Measurements from ENCODE around the gene FOXO6.

The FOXO6 gene

GRCh38 chr1:41355356-41355755, 5.9 kb upstream of the FOXO6 start:
- no peak for DNase-seq (ENCODE audit: low read depth, low spot score)
- POLR2A ChIA-PET, result interaction anchor here (1.0 kb wide), 1 partner anchor 27 kb away, joined by 3 read pairs; no protein-coding TSS in a partner anchor
- H3K4me3 ChIP-seq (ENCODE audit: low read depth, low read length), result no peak overlapping the region
- no peak for TF ChIP-seq CTCF (IDR thresholded peaks at IDR 0.05; ENCODE audit: insufficient read depth, low read length, missing control alignments)
- CTCF ChIA-PET, result interaction anchor here (0.9 to 2.6 kb wide), 2 partner anchors 62 to 73 kb away, joined by 3 to 10 read pairs; no protein-coding TSS in a partner anchor

GRCh38 chr1:41355761-41356160, 5.5 kb upstream of the FOXO6 start:
- ChIA-PET POLR2A (interaction anchor here (1.0 kb wide), 1 partner anchor 26 kb away, joined by 3 read pairs; no protein-coding TSS in a partner anchor), CTCF (interaction anchor here (2.4 to 2.6 kb wide), 2 partner anchors 62 to 73 kb away, joined by 8 to 10 read pairs; no protein-coding TSS in a partner anchor)
- no peak for TF ChIP-seq CTCF (IDR thresholded peaks at IDR 0.05; ENCODE audit: insufficient read depth, low read length, missing control alignments)
- H3K4me3 ChIP-seq (ENCODE audit: low read depth, low read length), result no peak overlapping the region
- DNase-seq (ENCODE audit: low read depth, low spot score), result no peak

GRCh38 chr1:41356752-41357151, 4.5 kb upstream of the FOXO6 start:
- ChIA-PET CTCF (interaction anchor here (1.0 to 2.6 kb wide), 5 partner anchors 8 to 76 kb away, joined by 3 to 10 read pairs (median 4); no protein-coding TSS in a partner anchor), POLR2A (no interaction called here)
- no peak overlapping the region for H3K4me3 ChIP-seq (ENCODE audit: low read depth, low read length)
- no peak for DNase-seq (ENCODE audit: low read depth, low spot score)
- no peak for TF ChIP-seq CTCF (IDR thresholded peaks at IDR 0.05; ENCODE audit: insufficient read depth, low read length, missing control alignments)

GRCh38 chr1:41357451-41358101, 3.7 kb upstream of the FOXO6 start:
- POLR2A ChIA-PET, result no interaction called here
- no peak overlapping the region for H3K4me3 ChIP-seq (ENCODE audit: low read depth, low read length)
- no peak for DNase-seq (ENCODE audit: low read depth, low spot score)
- TF ChIP-seq CTCF (IDR thresholded peaks at IDR 0.05; ENCODE audit: insufficient read depth, low read length, missing control alignments), result no peak
- CTCF ChIA-PET, result interaction anchor here (1.0 to 2.4 kb wide), 3 partner anchors 9 to 75 kb away, joined by 3 to 8 read pairs (median 3); no protein-coding TSS in a partner anchor

- DNase-seq (ENCODE audit: low read depth, low spot score), result no peak
- ChIA-PET POLR2A (interaction anchor here (1.5 kb wide), 1 partner anchor 24 kb away, joined by 4 read pairs; no protein-coding TSS in a partner anchor), CTCF (interaction anchor here (1.0 to 2.4 kb wide), 2 partner anchors 13 to 59 kb away, joined by 3 to 8 read pairs; no protein-coding TSS in a partner anchor)
- H3K4me3 ChIP-seq (ENCODE audit: low read depth, low read length), result no peak overlapping the region
- no peak for TF ChIP-seq CTCF (IDR thresholded peaks at IDR 0.05; ENCODE audit: insufficient read depth, low read length, missing control alignments)
Measured at GRCh38 chr1:41358131-41359021, 2.9 kb upstream of the FOXO6 start.

Data from AG04449 (cell line).